AG09319 (cell line): ENCODE measurements around the gene RPRD1B.

Experiments used
- DNase-seq: peaks from one replicate; pipeline ENCODE4 v3.0.0-alpha.2; 2010; ENCODE audit warnings: low read depth; ENCODE audit errors: extremely low read depth
- TF ChIP-seq, protein P1 (sequence below): IDR thresholded peaks from 2 replicates; pipeline ENCODE4 v1.5.1; 2011; ENCODE audit warnings: low read depth, mild to moderate bottlenecking, inconsistent platforms, low read length, moderate library complexity

RPRD1B gene

DNA sequence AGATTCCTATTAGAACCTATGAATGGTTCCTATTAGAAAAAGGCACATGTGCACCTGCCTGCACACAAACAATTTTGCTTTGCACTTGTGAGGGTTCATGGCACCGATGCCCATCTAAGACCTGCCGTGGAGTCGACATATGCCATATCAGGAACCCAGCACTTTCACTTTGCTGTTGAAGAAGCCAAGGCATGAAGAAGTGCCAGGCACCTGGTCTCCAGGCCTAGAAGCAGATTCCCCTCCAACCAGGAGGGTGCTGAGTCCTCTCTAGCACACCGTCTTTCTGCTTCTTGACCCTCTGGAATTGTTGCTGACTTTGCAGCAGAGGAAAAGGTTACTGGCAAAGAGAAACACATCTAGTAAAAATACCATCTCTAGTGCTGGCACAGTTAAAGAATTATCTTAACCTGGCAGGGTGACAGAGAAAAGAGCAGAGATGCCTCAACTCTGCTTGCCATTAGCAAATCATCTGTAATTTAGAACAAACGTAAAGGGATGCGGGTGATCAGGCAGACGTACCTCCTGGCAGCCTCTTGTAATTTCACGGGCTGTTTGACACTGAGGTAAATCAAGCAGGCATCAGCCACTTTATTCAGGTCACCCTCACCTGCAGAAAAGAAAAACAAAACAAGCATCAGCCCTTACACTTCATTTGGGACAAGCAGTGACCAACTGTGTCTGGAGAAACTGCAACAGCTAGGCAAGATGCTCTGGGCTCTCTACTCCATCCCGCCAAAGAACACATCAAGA, 37.5 kb upstream of the RPRD1B start:
- no peak for DNase-seq
- TF ChIP-seq, protein P1, sequence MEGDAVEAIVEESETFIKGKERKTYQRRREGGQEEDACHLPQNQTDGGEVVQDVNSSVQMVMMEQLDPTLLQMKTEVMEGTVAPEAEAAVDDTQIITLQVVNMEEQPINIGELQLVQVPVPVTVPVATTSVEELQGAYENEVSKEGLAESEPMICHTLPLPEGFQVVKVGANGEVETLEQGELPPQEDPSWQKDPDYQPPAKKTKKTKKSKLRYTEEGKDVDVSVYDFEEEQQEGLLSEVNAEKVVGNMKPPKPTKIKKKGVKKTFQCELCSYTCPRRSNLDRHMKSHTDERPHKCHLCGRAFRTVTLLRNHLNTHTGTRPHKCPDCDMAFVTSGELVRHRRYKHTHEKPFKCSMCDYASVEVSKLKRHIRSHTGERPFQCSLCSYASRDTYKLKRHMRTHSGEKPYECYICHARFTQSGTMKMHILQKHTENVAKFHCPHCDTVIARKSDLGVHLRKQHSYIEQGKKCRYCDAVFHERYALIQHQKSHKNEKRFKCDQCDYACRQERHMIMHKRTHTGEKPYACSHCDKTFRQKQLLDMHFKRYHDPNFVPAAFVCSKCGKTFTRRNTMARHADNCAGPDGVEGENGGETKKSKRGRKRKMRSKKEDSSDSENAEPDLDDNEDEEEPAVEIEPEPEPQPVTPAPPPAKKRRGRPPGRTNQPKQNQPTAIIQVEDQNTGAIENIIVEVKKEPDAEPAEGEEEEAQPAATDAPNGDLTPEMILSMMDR = no peak

DNA sequence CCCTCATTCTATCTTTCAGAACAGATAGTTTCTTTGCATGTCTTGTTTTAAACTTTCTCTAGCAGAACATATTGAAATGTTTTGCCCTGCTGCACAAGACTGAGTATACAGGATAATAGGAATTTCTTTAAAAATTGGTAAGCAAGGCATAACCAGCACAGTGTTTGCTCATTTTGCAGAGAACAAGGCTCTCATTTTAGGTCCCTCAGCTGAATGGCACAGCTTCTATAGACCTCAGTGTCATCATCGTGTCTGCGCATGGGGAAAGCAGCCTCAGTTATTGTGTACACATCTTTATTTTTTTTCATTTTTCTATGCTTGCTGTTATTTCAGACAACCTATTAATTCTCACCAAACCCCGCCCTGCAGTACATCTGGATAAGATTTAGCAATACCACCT, 36.0 kb upstream of the RPRD1B start:
- no peak for DNase-seq
- TF ChIP-seq, protein P1 = no peak

DNA sequence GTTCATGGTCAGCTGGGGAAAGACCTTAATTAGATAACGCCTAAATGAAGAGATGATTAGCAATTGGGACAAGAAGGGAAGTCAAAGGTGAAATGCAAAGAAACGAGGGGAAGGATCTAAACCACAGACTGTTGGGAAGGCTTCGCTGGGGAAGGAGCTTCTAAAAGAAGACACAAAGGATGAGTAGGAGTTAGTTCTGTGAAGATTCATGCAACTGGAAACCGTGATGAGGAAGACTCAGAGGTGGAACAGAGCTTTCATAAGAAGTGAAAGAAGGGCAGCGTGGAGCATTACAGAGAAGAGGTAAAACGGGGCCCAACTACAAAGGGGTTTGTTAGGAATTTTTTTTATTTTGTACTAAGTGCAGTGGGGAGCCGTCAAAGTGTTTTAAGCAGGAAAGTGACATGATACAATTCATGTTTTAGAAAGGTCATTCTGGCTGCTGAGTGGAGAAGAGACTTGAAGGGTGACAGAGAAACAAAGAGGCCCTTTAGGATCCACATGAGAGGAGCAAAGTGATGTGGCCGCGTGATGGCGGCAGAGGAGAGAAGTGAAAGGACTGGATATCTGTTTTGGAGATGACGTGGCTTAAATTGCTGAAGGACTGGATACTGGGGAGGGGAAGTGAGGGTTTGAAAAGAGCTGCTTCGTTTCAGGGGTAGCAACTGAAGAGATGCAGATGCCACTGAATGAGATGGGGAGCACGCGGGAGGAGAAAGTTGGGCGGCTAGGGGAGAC, 33.9 kb upstream of the RPRD1B start:
- no peak for DNase-seq
- TF ChIP-seq, protein P1 = no peak

DNA sequence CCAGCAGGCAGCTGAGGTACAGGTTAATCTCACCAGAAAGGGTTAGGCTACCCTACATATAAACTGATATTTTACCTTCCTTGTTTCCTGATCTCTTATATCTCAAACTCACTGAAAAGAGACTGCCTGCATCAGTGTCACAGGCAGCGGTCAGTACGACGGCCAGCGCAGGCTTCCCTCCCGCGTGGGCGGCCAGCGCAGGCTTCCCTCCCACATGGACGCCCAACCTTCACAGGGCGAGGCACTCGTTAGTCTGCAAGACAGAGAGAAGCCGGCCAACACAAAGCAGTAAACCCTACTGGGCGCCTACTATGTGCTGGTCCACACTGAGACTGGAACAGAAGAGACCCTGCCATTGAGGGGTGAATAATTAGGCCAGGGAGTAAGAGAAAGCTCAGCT, 33.3 kb upstream of the RPRD1B start:
- no peak for DNase-seq
- TF ChIP-seq, protein P1 = no peak

DNA sequence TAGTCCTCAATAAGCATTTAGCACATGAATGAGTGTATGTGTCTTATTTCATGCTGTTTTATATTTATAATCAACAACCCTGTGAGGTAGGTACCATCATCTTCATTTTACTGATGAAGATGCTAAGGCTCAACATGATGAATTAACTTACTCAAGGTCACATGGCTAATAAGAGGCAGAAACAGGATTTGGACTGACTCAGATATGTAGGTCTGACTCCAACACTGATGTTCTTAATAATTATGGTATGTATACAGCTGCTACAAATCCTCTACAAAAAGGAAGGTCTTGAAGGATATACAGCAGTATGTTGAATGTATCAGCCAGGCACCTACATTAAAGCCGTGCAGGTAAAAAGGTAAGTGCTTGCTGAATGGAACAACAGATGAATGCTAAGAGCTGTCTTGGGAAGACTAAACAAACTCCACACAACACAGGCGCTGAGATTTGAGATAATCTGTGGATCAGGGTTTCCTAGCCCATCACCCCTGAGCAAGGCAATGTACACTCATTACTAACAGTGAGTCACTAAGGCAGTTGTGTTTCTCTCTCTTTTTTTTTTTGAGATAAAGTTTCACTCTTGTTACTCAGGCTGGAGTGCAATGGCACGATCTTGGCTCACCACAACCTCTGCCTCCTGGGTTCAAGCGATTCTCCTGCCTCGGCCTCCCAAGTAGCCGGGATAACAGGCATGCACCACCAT, 32.2 kb upstream of the RPRD1B start:
- no peak for DNase-seq
- TF ChIP-seq, protein P1 = no peak

DNA sequence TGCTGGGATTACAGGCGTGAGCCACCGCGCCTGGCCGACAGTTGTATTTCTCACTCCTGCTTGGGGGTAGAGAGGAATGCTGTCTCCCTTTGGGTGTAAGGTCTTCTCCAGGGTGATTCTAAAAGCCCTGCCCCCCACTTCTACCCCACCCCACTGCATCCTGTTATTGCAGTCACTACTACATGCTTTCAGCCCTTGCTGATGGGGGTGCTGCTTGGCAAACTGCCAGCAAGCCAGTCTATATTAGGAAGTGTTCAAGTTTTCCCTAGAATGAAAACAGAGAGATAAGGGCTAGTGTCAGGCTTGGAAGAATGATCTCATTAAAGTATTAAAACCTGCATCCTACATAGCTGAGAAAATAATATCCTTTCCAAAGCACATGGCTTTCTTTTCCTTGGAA, 31.6 kb upstream of the RPRD1B start:
- DNase-seq = no peak
- TF ChIP-seq, protein P1 = no peak

DNA sequence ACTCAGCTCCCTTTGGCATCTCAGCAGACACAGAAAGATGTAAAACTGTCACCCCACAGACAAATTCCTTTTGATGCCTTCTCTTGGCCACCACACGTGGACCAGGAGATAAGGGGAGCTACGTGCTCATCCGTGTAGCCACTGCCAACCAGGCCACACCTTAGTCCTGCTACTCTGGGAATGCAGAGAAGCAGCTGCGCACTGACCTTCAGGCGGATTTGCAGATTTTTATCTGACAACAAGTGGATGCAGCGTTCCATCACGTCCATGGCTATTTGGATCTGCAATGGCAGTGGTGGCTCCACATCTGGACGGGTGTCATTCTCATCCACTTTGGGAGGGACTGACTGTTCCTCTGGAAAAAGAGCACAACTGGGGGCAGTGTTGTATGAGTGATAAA, 31.1 kb upstream of the RPRD1B start:
- TF ChIP-seq, protein P1 = no peak
- no peak for DNase-seq
